GM12872 (cell line): ENCODE data around the gene MAP4K1.

ENCODE experiments used
- CTCF ChIP-seq: IDR thresholded peaks from 3 replicates; pipeline ENCODE4 v1.5.1; 2011; ENCODE audit warnings: low read depth, mild to moderate bottlenecking, low read length, moderate library complexity; ENCODE audit not compliant: insufficient read depth

The MAP4K1 gene

GRCh38 chr19:38639679-38640078 lies 21.9 kb upstream of the MAP4K1 start:
- TF ChIP-seq CTCF, result no peak

GRCh38 chr19:38638461-38638860 lies 20.7 kb upstream of the MAP4K1 start:
- TF ChIP-seq CTCF, result no peak

GRCh38 chr19:38635483-38636399 lies 18.0 kb upstream of the MAP4K1 start:
- TF ChIP-seq CTCF, result no peak

- peak; percentile 93 for TF ChIP-seq CTCF
These were observed 17.2 kb upstream of the MAP4K1 start for GRCh38 chr19:38634757-38635482.

- no peak for TF ChIP-seq CTCF
These were observed 14.9 kb upstream of the MAP4K1 start for GRCh38 chr19:38632476-38633213.

GRCh38 chr19:38629568-38629967 lies 11.8 kb upstream of the MAP4K1 start:
- no peak for TF ChIP-seq CTCF

- no peak for TF ChIP-seq CTCF
These were observed 8.6 kb upstream of the MAP4K1 start for GRCh38 chr19:38626401-38626800.
